ENCODE measurements around the gene MAP3K13. TPM values are rescaled to one million over a fixed set of nuclear protein-coding genes. Genes with fewer than 3 reads are reported as not detected.

MAP3K13 gene
- polyA plus RNA-seq, 1 donor: 52.3 TPM

DNA sequence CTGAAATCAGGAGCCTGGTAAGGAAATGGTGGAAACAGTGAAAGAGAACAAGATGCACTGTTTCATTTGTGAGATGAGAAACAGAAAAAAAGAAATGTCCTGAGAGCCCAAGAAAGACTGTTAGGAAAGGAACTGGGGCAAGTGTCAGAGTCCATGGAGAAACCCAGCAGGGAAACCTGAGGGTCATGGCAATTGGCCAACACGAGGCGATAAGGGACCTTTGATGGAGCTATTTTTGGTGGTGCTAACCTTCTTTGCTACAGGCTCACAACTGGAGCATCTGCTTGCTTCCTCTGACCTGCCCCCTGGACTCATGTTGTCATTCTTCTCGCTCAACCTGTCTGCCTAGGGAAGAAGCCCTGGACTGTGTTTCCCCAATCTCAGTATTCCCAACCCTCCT, 140.1 kb downstream of the MAP3K13 start:
- peaks cover 15% of the 10 kb centered on the region for H3K4me1 ChIP-seq (ENCODE audit: control insufficient read depth, insufficient read depth, low read length)
- peaks cover 6% of the 10 kb centered on the region for H3K9me3 ChIP-seq (ENCODE audit: control insufficient read depth, low read depth, low read length)
- H3K4me3 ChIP-seq (ENCODE audit: low read length): no peak overlapping the region
- DNase-seq: peak; percentile 76 to 81
- no CpG with 5 or more reads among the region's 3 CpGs for WGBS (ENCODE audit: insufficient coverage, low lambda C conversion rate)
- no peaks in the 10 kb centered on the region for H3K36me3 ChIP-seq (ENCODE audit: control insufficient read depth, insufficient read depth, low read length)
- H3K27me3 ChIP-seq (ENCODE audit: control insufficient read depth, insufficient read depth, low read length): no peaks in the 10 kb centered on the region
- H3K27ac ChIP-seq (ENCODE audit: low read length): peak overlapping the region; percentile 82

DNA sequence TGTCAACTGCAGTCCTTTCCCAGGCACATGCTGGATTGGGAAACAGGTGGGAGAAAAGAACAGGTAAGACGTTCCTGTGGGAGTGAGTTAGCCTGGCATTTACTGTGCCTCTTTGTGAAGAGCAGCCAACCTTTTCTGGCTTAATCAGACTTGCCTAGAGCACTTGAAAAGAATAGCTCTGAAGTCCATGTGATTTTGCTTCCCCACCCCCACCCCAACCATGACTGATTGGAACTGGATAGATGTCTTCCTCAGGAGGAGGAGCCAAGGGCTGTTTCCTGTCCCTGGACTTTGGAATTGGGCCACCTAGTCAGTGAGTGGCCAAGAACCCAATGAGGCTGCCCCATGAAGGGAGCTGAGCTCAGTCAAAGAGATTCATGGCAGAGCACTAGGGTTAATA, 140.6 kb downstream of the MAP3K13 start:
- Histone ChIP-seq H3K36me3 (ENCODE audit: control insufficient read depth, insufficient read depth, low read length) (peaks cover 4% of the 10 kb centered on the region), H3K27me3 (ENCODE audit: control insufficient read depth, insufficient read depth, low read length) (no peaks in the 10 kb centered on the region), H3K4me3 (ENCODE audit: low read length) (no peak overlapping the region), H3K27ac (ENCODE audit: low read length) (peak overlapping the region; percentile 82), H3K9me3 (ENCODE audit: control insufficient read depth, low read depth, low read length) (peaks cover 6% of the 10 kb centered on the region), H3K4me1 (ENCODE audit: control insufficient read depth, insufficient read depth, low read length) (peaks cover 15% of the 10 kb centered on the region)
- peak; percentile 78 to 86 for DNase-seq
- no CpG with 5 or more reads among the region's 1 CpG for WGBS (ENCODE audit: insufficient coverage, low lambda C conversion rate)

DNA sequence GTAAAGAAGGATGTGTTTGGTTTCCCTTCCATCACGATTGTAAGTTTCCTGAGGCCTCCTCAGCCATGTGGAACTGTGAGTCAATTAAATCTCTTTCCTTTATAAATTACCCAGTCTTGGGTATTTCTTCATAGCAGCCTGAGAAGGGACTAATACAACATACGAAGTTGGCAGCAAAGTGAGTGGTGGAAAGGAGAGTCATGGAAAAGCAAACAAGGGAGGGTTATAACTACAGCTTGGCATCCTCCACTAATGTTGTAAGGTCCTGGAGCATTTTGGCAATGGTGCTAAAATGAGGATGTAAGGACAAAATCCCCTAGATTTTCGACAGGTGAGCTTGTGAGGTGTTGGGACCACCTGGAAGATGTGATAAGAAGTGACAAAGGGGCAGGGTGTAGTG, 141.7 kb downstream of the MAP3K13 start:
- peaks cover 15% of the 10 kb centered on the region for H3K4me1 ChIP-seq (ENCODE audit: control insufficient read depth, insufficient read depth, low read length)
- peaks cover 4% of the 10 kb centered on the region for H3K36me3 ChIP-seq (ENCODE audit: control insufficient read depth, insufficient read depth, low read length)
- no peak overlapping the region for H3K4me3 ChIP-seq (ENCODE audit: low read length)
- H3K9me3 ChIP-seq (ENCODE audit: control insufficient read depth, low read depth, low read length): no peaks in the 10 kb centered on the region
- no peaks in the 10 kb centered on the region for H3K27me3 ChIP-seq (ENCODE audit: control insufficient read depth, insufficient read depth, low read length)
- no peak for DNase-seq
- no peak overlapping the region for H3K27ac ChIP-seq (ENCODE audit: low read length)
- 100% methylated on average over 1 of the region's 3 CpGs for WGBS (ENCODE audit: insufficient coverage, low lambda C conversion rate)

DNA sequence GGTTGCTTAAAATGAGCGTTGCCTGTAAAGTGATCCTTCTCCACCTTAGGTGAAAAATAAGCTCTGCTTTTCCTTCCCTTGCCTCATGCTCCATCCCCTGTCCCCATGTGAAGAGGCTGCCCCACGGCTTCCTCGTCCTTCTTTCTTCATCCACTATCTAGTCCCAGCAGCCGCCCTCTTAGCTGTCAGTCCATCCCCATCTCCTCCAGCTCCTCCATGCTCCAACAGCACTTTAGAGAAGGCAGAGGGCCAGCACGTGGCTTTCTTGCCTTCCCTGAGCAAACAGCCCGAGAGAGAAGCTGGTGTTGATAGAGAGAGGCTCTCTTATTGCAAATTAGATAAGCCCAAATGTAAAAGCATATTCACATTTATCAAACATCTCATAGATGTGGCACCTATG, 144.9 kb downstream of the MAP3K13 start:
- DNase-seq: no peak
- Histone ChIP-seq H3K4me1 (ENCODE audit: control insufficient read depth, insufficient read depth, low read length) (peaks cover 18% of the 10 kb centered on the region), H3K36me3 (ENCODE audit: control insufficient read depth, insufficient read depth, low read length) (peaks cover 4% of the 10 kb centered on the region), H3K27ac (ENCODE audit: low read length) (no peak overlapping the region), H3K9me3 (ENCODE audit: control insufficient read depth, low read depth, low read length) (no peaks in the 10 kb centered on the region), H3K27me3 (ENCODE audit: control insufficient read depth, insufficient read depth, low read length) (no peaks in the 10 kb centered on the region), H3K4me3 (ENCODE audit: low read length) (no peak overlapping the region)
- WGBS (ENCODE audit: insufficient coverage, low lambda C conversion rate): no CpG with 5 or more reads among the region's 6 CpGs

DNA sequence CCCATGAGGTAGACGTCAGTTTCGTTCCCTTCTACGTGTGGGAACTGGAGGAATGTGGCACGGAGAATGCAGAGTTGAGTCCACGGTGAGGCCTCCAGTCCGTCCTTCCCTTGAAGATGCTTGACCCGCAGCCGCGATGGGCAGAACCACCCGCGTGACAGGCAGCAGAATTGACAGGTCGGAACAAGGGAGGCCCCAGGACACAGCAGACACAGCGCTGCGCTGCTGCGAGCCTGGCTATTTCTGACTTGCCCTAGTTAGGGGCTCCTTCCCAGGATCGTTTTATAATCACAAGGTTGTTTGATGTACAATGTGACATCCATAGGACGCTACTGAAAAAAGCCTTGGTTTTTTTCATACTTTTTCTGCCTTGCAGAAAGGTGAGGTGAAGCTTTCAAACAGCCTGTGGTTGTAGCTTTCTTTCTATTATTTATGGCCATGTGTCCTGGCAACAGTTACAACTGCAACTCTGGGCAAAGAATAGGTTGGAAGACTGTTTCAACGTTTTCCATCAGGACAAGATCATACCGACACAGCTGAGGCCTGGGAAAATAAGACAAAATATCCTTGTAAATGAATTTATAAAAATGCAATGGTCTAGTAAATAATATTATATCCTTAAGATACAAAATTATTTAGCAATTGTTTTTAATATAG, 145.5 kb downstream of the MAP3K13 start:
- no peak for DNase-seq
- peaks cover 4% of the 10 kb centered on the region for H3K36me3 ChIP-seq (ENCODE audit: control insufficient read depth, insufficient read depth, low read length)
- WGBS (ENCODE audit: insufficient coverage, low lambda C conversion rate): 80% methylated on average over 1 of the region's 19 CpGs
- no peak overlapping the region for H3K4me3 ChIP-seq (ENCODE audit: low read length)
- H3K4me1 ChIP-seq (ENCODE audit: control insufficient read depth, insufficient read depth, low read length): peaks cover 12% of the 10 kb centered on the region
- no peaks in the 10 kb centered on the region for H3K27me3 ChIP-seq (ENCODE audit: control insufficient read depth, insufficient read depth, low read length)
- H3K27ac ChIP-seq (ENCODE audit: low read length): no peak overlapping the region
- no peaks in the 10 kb centered on the region for H3K9me3 ChIP-seq (ENCODE audit: control insufficient read depth, low read depth, low read length)

DNA sequence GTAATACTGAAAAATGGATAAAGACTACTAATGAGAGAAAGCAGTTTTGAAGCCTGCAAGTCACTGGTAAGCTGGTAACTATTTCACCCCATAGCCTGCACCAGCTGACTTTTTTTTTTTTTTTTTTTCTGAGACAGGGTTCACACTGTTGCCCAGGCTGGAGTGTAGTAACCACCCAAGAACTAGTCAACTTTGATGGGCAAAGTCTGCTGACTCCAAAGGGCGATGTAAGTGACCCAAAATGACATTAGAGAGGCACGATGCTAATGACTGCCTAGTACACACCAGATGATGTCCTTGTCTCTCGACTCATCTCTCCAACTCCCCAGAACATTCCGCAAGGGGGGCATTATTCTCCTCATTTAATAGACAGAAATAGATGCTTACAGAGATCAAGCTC, 148.8 kb downstream of the MAP3K13 start:
- DNase-seq: peak; percentile 80 to 89
- Histone ChIP-seq H3K27ac (ENCODE audit: low read length) (peak overlapping the region; percentile 58), H3K27me3 (ENCODE audit: control insufficient read depth, insufficient read depth, low read length) (no peaks in the 10 kb centered on the region), H3K4me1 (ENCODE audit: control insufficient read depth, insufficient read depth, low read length) (peaks cover 7% of the 10 kb centered on the region), H3K4me3 (ENCODE audit: low read length) (no peak overlapping the region), H3K36me3 (ENCODE audit: control insufficient read depth, insufficient read depth, low read length) (peaks cover 4% of the 10 kb centered on the region), H3K9me3 (ENCODE audit: control insufficient read depth, low read depth, low read length) (no peaks in the 10 kb centered on the region)
- WGBS (ENCODE audit: insufficient coverage, low lambda C conversion rate): no CpG with 5 or more reads among the region's 4 CpGs

DNA sequence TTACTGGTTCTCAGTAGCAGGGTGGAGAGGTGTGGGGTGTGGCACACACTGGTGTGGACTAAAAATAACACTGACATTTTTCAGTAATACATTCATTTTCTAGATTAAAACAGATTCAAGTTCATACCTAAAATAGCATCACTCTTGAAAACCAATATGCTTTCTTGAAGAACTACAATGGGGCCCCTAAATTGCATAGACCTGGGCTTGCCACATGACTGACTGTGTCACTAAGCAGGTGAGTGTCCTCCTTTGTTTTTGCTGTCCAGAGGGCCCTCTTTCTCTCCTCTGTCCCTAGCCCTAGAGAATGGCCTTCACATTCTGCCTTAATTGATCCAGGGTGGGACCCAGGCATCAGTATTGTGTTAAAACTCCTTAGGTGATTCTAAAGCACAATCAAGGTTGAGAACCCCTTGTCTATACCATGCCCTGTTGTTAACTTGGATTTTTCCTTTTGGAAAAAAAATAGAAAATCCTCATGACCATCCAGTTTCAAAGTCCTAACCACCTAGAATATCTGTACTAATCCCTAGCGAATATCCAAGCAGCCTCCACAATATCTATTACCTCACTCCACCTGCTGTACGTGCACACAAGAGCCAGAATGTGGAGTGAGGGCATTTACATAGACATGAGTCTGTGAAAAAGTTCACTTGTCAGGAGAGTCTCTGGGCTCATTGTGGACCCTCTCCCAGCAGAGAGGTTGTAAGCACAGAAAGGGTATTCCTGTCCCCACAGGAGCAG, 154.6 kb downstream of the MAP3K13 start:
- H3K36me3 ChIP-seq (ENCODE audit: control insufficient read depth, insufficient read depth, low read length): no peaks in the 10 kb centered on the region

DNA sequence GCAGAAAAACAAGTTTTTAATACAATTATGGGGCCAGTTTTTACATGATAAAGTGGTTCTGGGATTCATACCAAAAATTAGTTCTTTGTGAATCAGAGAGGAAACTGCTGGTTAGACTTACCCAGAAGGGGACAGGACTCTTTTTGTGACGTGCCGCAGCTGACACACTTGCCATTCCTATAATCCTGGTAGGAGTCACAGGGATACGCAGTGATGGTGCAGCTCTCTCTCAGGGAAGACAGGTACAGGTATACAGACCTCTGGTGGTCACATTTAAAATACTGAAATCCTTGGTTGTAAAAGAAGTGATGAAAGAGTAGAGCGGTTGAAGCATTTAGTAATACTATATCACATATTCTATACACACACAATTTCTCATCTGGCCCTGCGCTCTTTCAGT, 156.1 kb downstream of the MAP3K13 start:
- H3K36me3 ChIP-seq (ENCODE audit: control insufficient read depth, insufficient read depth, low read length): no peaks in the 10 kb centered on the region
- H3K4me1 ChIP-seq (ENCODE audit: control insufficient read depth, insufficient read depth, low read length): peaks cover 3% of the 10 kb centered on the region
- DNase-seq: no peak
- H3K4me3 ChIP-seq (ENCODE audit: low read length): no peak overlapping the region
- no peaks in the 10 kb centered on the region for H3K9me3 ChIP-seq (ENCODE audit: control insufficient read depth, low read depth, low read length)
- H3K27ac ChIP-seq (ENCODE audit: low read length): no peak overlapping the region
- WGBS (ENCODE audit: insufficient coverage, low lambda C conversion rate): 100% methylated on average over 1 of the region's 5 CpGs
- H3K27me3 ChIP-seq (ENCODE audit: control insufficient read depth, insufficient read depth, low read length): no peaks in the 10 kb centered on the region

More for the DNA sequence above, 154.6 kb downstream of the MAP3K13 start:
- peak overlapping the region; percentile 53 for H3K27ac ChIP-seq (ENCODE audit: low read length)
- H3K27me3 ChIP-seq (ENCODE audit: control insufficient read depth, insufficient read depth, low read length): no peaks in the 10 kb centered on the region
- H3K9me3 ChIP-seq (ENCODE audit: control insufficient read depth, low read depth, low read length): no peaks in the 10 kb centered on the region
- peaks cover 3% of the 10 kb centered on the region for H3K4me1 ChIP-seq (ENCODE audit: control insufficient read depth, insufficient read depth, low read length)
- no peak overlapping the region for H3K4me3 ChIP-seq (ENCODE audit: low read length)
- whole genome bisulfite sequencing (ENCODE audit: insufficient coverage, low lambda C conversion rate): no CpG with 5 or more reads among the region's 2 CpGs
- DNase-seq: peak; percentile 70 to 85

DNA sequence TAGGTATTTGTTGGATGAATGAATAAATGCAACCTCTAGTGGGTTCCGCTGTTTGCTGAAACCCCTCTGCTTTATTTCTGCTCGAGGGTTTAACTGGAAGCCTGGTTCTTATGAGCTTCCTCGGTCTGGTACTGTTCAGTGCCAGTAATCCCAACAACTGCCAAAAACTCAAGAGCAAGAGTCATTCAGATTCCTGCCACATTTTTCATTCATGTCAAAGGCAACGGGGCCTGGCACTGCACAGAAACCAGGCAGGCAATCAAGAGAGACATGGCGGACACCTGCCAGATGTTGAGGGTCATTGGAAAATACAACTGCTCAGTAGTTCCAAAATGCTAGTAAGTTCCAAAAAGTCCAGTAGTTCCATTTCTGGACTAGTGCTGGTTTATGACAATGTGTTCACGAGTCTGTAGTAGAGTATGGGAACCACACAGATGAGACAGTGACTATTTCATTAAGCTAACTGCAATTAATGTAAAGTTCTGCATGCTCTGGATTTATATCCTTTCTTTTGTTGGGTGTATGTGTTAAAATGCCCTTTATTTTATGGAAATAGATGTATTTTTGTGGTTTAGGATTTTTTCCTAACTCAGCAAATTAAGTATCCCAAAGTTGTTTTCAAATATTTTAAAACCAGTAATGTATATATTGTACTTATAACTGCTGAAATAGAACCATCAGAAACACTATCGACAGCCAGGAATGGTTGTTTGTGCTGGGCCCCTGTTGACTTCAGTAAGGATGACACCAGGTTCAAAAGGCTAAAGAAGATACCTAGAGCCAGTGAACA, 158.6 kb downstream of the MAP3K13 start:
- Histone ChIP-seq H3K9me3 (ENCODE audit: control insufficient read depth, low read depth, low read length) (no peaks in the 10 kb centered on the region), H3K27me3 (ENCODE audit: control insufficient read depth, insufficient read depth, low read length) (no peaks in the 10 kb centered on the region), H3K27ac (ENCODE audit: low read length) (no peak overlapping the region), H3K36me3 (ENCODE audit: control insufficient read depth, insufficient read depth, low read length) (no peaks in the 10 kb centered on the region), H3K4me1 (ENCODE audit: control insufficient read depth, insufficient read depth, low read length) (peaks cover 3% of the 10 kb centered on the region), H3K4me3 (ENCODE audit: low read length) (no peak overlapping the region)
- WGBS (ENCODE audit: insufficient coverage, low lambda C conversion rate): no CpG with 5 or more reads among the region's 7 CpGs
- DNase-seq: no peak

DNA sequence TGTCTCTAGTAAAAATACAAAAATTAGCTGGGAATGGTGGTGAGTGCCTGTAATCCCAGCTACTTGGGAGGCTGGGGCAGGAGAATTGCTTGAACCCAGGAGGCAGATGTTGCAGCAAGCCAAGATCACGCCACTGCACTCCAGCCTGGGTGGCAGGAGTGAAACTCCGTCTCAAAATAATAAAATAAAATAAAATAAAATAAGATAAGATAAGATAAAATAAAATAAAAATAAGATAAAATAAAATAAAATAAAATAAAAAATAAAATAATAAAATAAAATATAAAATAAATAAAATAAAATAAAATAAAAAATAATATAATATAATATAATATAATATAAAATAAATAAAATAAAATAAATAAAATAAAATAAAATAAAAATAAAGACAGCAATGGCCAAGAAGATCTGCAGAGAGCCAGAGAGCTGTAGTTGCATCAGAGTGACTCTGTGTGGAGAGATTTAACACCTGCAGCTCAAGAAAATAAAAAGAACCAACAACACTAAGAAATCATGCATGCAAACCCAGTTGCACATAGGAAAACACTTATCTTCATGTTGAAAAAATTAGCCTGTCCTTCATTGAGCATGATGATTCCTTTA, 163.5 kb downstream of the MAP3K13 start:
- Histone ChIP-seq H3K4me3 (ENCODE audit: low read length) (no peak overlapping the region), H3K4me1 (ENCODE audit: control insufficient read depth, insufficient read depth, low read length) (peaks cover 10% of the 10 kb centered on the region), H3K9me3 (ENCODE audit: control insufficient read depth, low read depth, low read length) (no peaks in the 10 kb centered on the region), H3K36me3 (ENCODE audit: control insufficient read depth, insufficient read depth, low read length) (no peaks in the 10 kb centered on the region), H3K27ac (ENCODE audit: low read length) (no peak overlapping the region), H3K27me3 (ENCODE audit: control insufficient read depth, insufficient read depth, low read length) (no peaks in the 10 kb centered on the region)
- no CpG with 5 or more reads among the region's 2 CpGs for WGBS (ENCODE audit: insufficient coverage, low lambda C conversion rate)
- DNase-seq: no peak

Data from large intestine (tissue), 3 donors.